HG02840 (cell line): ENCODE data around the gene TTLL5.
"Not testable (repeated sequence)": the region's sequence is repeated elsewhere in the genome, so short reads cannot be mapped to it uniquely, and the experiment has no call there.

Experiments used
- ATAC-seq: cut with Tn5 transposase; IDR thresholded peaks from one replicate; pipeline ENCODE4 v1.9.1; 2021; ENCODE audit warnings: mild to moderate bottlenecking, moderate library complexity, moderate number of reproducible peaks; ENCODE audit not compliant: unreplicated experiment, low FRiP score

TTLL5 gene

GRCh38 chr14:75649337-75649736, 11.7 kb upstream of the TTLL5 start:
- ATAC-seq: no peak

GRCh38 chr14:75649773-75650172, 11.3 kb upstream of the TTLL5 start:
- ATAC-seq: no peak

- ATAC-seq: no peak
Measured at GRCh38 chr14:75650253-75651058, 10.6 kb upstream of the TTLL5 start.

GRCh38 chr14:75653563-75653962, 7.5 kb upstream of the TTLL5 start:
- no peak for ATAC-seq

- no peak for ATAC-seq
Measured at GRCh38 chr14:75654127-75654732, 6.8 kb upstream of the TTLL5 start.

- no peak for ATAC-seq
Measured at GRCh38 chr14:75655235-75655634, 5.8 kb upstream of the TTLL5 start.

- no peak for ATAC-seq
Measured at GRCh38 chr14:75657331-75657730, 3.7 kb upstream of the TTLL5 start.

- no peak for ATAC-seq
Measured at GRCh38 chr14:75658957-75659356, 2.1 kb upstream of the TTLL5 start.

GRCh38 chr14:75660238-75660629, 812 bp upstream of the TTLL5 start:
- ATAC-seq: no peak

GRCh38 chr14:75661499-75661814, 411 bp downstream of the TTLL5 start:
- ATAC-seq: no peak

- no peak for ATAC-seq
Measured at GRCh38 chr14:75662966-75663365, 1.9 kb downstream of the TTLL5 start.

GRCh38 chr14:75667099-75667765, 6.2 kb downstream of the TTLL5 start:
- ATAC-seq: no peak

GRCh38 chr14:75672605-75673192, 11.7 kb downstream of the TTLL5 start:
- ATAC-seq: no peak

GRCh38 chr14:75673345-75674035, 12.4 kb downstream of the TTLL5 start:
- no peak for ATAC-seq

- ATAC-seq: no peak
Measured at GRCh38 chr14:75675265-75675960, 14.4 kb downstream of the TTLL5 start.

GRCh38 chr14:75685910-75686309, 24.9 kb downstream of the TTLL5 start:
- no peak for ATAC-seq

GRCh38 chr14:75689012-75689411, 28.0 kb downstream of the TTLL5 start:
- ATAC-seq: no peak

GRCh38 chr14:75690010-75690409, 29.0 kb downstream of the TTLL5 start:
- ATAC-seq: no peak

GRCh38 chr14:75695025-75695424, 34.0 kb downstream of the TTLL5 start:
- ATAC-seq: not testable (repeated sequence)

GRCh38 chr14:75697386-75697785, 36.3 kb downstream of the TTLL5 start:
- ATAC-seq: no peak
